Right cardiac atrium (tissue), 5 donors: ENCODE results near the gene ARHGEF10L. TPM values are rescaled to one million over a fixed set of nuclear protein-coding genes. Genes with fewer than 3 reads are reported as not detected.

Source experiments
- ATAC-seq, 2 donors: fragments of 200-7000 bp; cut with Tn5 transposase; one replicate each; pipeline versions ENCODE4 v1.8.0 to v1.9.1; 2020; ENCODE audit warnings: moderate library complexity in 2 of 2, mild to moderate bottlenecking in 1 of 2
- DNase-seq, 3 donors: peaks; one replicate each; pipeline ENCODE4 v3.0.0-alpha.2; 2020
- H3K27ac ChIP-seq: one replicate; pipeline ENCODE4 v1.5.1; 2013; ENCODE audit warnings: mild to moderate bottlenecking, low read length, control low read depth, moderate library complexity
- H3K27me3 ChIP-seq: one replicate; pipeline ENCODE4 v1.6.1; 2013; ENCODE audit not compliant: control insufficient read depth, insufficient read depth
- H3K4me1 ChIP-seq: one replicate; pipeline ENCODE4 v1.6.1; 2013; ENCODE audit warnings: low read length; ENCODE audit not compliant: control insufficient read depth, insufficient read depth
- H3K4me3 ChIP-seq: one replicate; pipeline ENCODE4 v1.5.1; 2013; ENCODE audit warnings: low read length, control low read depth
- H3K9me3 ChIP-seq: one replicate; pipeline ENCODE4 v1.6.1; 2013; ENCODE audit warnings: low read length; ENCODE audit not compliant: control insufficient read depth
- WGBS: extraction: QIAGEN DNeasy Blood & Tissue Kit; methylation state at CpG from one replicate; pipeline ENCODE4 v1.1.7; 2013; 5-methylcytosine and 5-hydroxymethylcytosine counted together
- intact Hi-C, 4 donors: fragments of 100-400 bp; cut with DNase I; formaldehyde crosslinking; loops; one replicate each; pipeline versions ENCODE4 v1.11.0 to v1.14.0; 2022 to 2023
- polyA plus RNA-seq: library from polyadenylated mRNA; stranded (reverse); fragments of 200-250 nt; gene quantifications from one replicate; pipeline ENCODE4 v1.2.3, GENCODE V29; 2013
- total RNA-seq, 4 donors: library from RNA; stranded (reverse); fragmentation: NEBNext Ultra II Directional; extraction: Animal tissue kit (Norgen Biotek cat#: 25700); gene quantifications; one replicate each; pipeline ENCODE4 v1.2.1, GENCODE V29; 2021
- donor health status: healthy with polysubstance abuse.
- donor health status: DM: no; HTN: yes; CAD: no.
- donor health status: DM: no; HTN: no; CAD: no.
- donor health status: DM: no; HTN: yes; CAD: no; lungs with severe emphysema.
- donor health status: DM: yes; HTN: yes; CAD: no.

Gene ARHGEF10L
- total and polyA plus RNA-seq, 5 donors = 42.6 to 56.4 (median 54.0) TPM

GRCh38 chr1:17584539-17584938 lies 45.0 kb downstream of the ARHGEF10L start:
- intact Hi-C loops = no loop called here
- Histone ChIP-seq H3K9me3 (no peaks in the 10 kb centered on the region), H3K4me3 (no peak overlapping the region), H3K27me3 (no peaks in the 10 kb centered on the region), H3K27ac (no peak overlapping the region), H3K4me1 (peaks cover 10% of the 10 kb centered on the region)
- 93% methylated on average over 10 of the region's 10 CpGs for WGBS
- no peak for DNase-seq
- ATAC-seq = no peak

- Histone ChIP-seq H3K4me1 (peaks cover 15% of the 10 kb centered on the region), H3K27ac (no peak overlapping the region), H3K9me3 (no peaks in the 10 kb centered on the region), H3K4me3 (no peak overlapping the region), H3K27me3 (no peaks in the 10 kb centered on the region)
- intact Hi-C loops = loop anchor here in 1 of 4 donors (5.0 kb wide), 1 partner anchor 43 kb away; no protein-coding TSS in a partner anchor
- ATAC-seq = no peak
- WGBS = 82% methylated on average over 9 of the region's 9 CpGs
- DNase-seq = no peak
Measured at GRCh38 chr1:17585266-17585987, 45.9 kb downstream of the ARHGEF10L start.

- intact Hi-C loops = loop anchor here in 1 of 4 donors (5.0 kb wide), 1 partner anchor 44 kb away; no protein-coding TSS in a partner anchor
- H3K4me1 ChIP-seq = peaks cover 18% of the 10 kb centered on the region
- no peak for ATAC-seq
- H3K4me3 ChIP-seq = no peak overlapping the region
- no peaks in the 10 kb centered on the region for H3K27me3 ChIP-seq
- DNase-seq = no peak
- H3K27ac ChIP-seq = no peak overlapping the region
- 79% methylated on average over 10 of the region's 10 CpGs for WGBS
- no peaks in the 10 kb centered on the region for H3K9me3 ChIP-seq
Measured at GRCh38 chr1:17586172-17586964, 46.9 kb downstream of the ARHGEF10L start.

GRCh38 chr1:17587693-17588047 lies 48.2 kb downstream of the ARHGEF10L start:
- Histone ChIP-seq H3K9me3 (no peaks in the 10 kb centered on the region), H3K27ac (peak overlapping the region; percentile 81), H3K4me1 (peaks cover 18% of the 10 kb centered on the region), H3K4me3 (no peak overlapping the region), H3K27me3 (no peaks in the 10 kb centered on the region)
- DNase-seq = no peak
- ATAC-seq = peak in 1 of 2 donors; percentile 12
- intact Hi-C loops = loop anchor here in 1 of 4 donors (5.0 kb wide), 1 partner anchor 45 kb away; no protein-coding TSS in a partner anchor
- 53% methylated on average over 3 of the region's 3 CpGs for WGBS

- Histone ChIP-seq H3K27ac (peak overlapping the region; percentile 96), H3K4me3 (peak overlapping the region; percentile 42), H3K9me3 (no peaks in the 10 kb centered on the region), H3K27me3 (no peaks in the 10 kb centered on the region), H3K4me1 (peaks cover 18% of the 10 kb centered on the region)
- DNase-seq (peak; percentile 50 to 88 (median 86)), ATAC-seq (peak; percentile 76 to 79)
- intact Hi-C loops = loop anchor here in 1 of 4 donors (5.0 kb wide), 1 partner anchor 46 kb away; no protein-coding TSS in a partner anchor
- WGBS = 29% methylated on average over 13 of the region's 13 CpGs
Measured at GRCh38 chr1:17588048-17588871, 48.8 kb downstream of the ARHGEF10L start.

- ATAC-seq (no peak), DNase-seq (peak in 1 of 3 donors; percentile 22)
- Histone ChIP-seq H3K4me1 (peaks cover 24% of the 10 kb centered on the region), H3K9me3 (no peaks in the 10 kb centered on the region), H3K27me3 (no peaks in the 10 kb centered on the region), H3K27ac (no peak overlapping the region), H3K4me3 (no peak overlapping the region)
- intact Hi-C loops = loop anchor here in 1 of 4 donors (10.0 kb wide), 1 partner anchor 57 kb away; the partner anchor contains the start of gene ARHGEF10L
- 57% methylated on average over 7 of the region's 7 CpGs for WGBS
Measured at GRCh38 chr1:17591814-17592430, 52.4 kb downstream of the ARHGEF10L start.

GRCh38 chr1:17594026-17594425 lies 54.5 kb downstream of the ARHGEF10L start:
- peaks cover 16% of the 10 kb centered on the region for H3K4me1 ChIP-seq
- 60% methylated on average over 5 of the region's 5 CpGs for WGBS
- DNase-seq (peak in 2 of 3 donors; percentile 51 to 64), ATAC-seq (peak; percentile 77 to 79)
- no peaks in the 10 kb centered on the region for H3K9me3 ChIP-seq
- H3K27me3 ChIP-seq = no peaks in the 10 kb centered on the region
- H3K27ac ChIP-seq = peak overlapping the region; percentile 85
- intact Hi-C loops = loop anchor here in 1 of 4 donors (10.0 kb wide), 1 partner anchor 59 kb away; the partner anchor contains the start of gene ARHGEF10L
- no peak overlapping the region for H3K4me3 ChIP-seq

GRCh38 chr1:17594690-17595601 lies 55.4 kb downstream of the ARHGEF10L start:
- intact Hi-C loops = loop anchor here in 1 of 4 donors (10.0 kb wide), 1 partner anchor 60 kb away; the partner anchor contains the start of gene ARHGEF10L
- ATAC-seq (no peak), DNase-seq (peak in 1 of 3 donors; percentile 12)
- H3K27ac ChIP-seq = peak overlapping the region; percentile 27
- 69% methylated on average over 8 of the region's 8 CpGs for WGBS
- H3K4me1 ChIP-seq = peaks cover 13% of the 10 kb centered on the region
- H3K4me3 ChIP-seq = no peak overlapping the region
- no peaks in the 10 kb centered on the region for H3K27me3 ChIP-seq
- H3K9me3 ChIP-seq = no peaks in the 10 kb centered on the region

- intact Hi-C loops = loop anchor here in 1 of 4 donors (10.0 kb wide), 1 partner anchor 61 kb away; the partner anchor contains the start of gene ARHGEF10L
- peaks cover 13% of the 10 kb centered on the region for H3K4me1 ChIP-seq
- no peaks in the 10 kb centered on the region for H3K27me3 ChIP-seq
- DNase-seq (peak in 1 of 3 donors; percentile 39), ATAC-seq (no peak)
- WGBS = 81% methylated on average over 10 of the region's 10 CpGs
- no peak overlapping the region for H3K27ac ChIP-seq
- no peaks in the 10 kb centered on the region for H3K9me3 ChIP-seq
- H3K4me3 ChIP-seq = no peak overlapping the region
Measured at GRCh38 chr1:17595602-17595925, 56.1 kb downstream of the ARHGEF10L start.
